H1 (cell line): ENCODE data around the gene WDR45B. TPM values are rescaled to one million over a fixed set of nuclear protein-coding genes. Genes with fewer than 3 reads are reported as not detected.

Experiments
- CTCF ChIA-PET: fragments of 300-600 bp; sonication (Branson Sonifier 250); formaldehyde crosslinking; loops from one replicate; lab custom pipeline; 2021; ENCODE audit not compliant: partially characterized antibody; lab: Charles Lee
- POLR2A ChIA-PET: fragments of 300-600 bp; sonication (Branson Sonifier 250); formaldehyde crosslinking; loops from one replicate; lab custom pipeline; 2021; ENCODE audit warnings: inconsistent platforms; ENCODE audit not compliant: partially characterized antibody; lab: Charles Lee
- DNase-seq, 2 experiments: peaks; one replicate each; pipeline versions ENCODE4 v3.0.0 to v3.0.0-alpha.2; 2010 to 2022; ENCODE audit warnings: low spot score in 2 of 2, low read depth in 1 of 2, mixed read lengths in 1 of 2
- FAIRE-seq: peaks from 2 replicates; lab custom pipeline; 2011; peaks lifted over from hg19 to GRCh38; lab: Jason Lieb, UNC
- H2AFZ ChIP-seq: 2 replicates; pipeline ENCODE4 v1.8.1; 2012; ENCODE audit warnings: low read length, inconsistent platforms
- H2AK5ac ChIP-seq: 2 replicates; pipeline ENCODE4 v1.6.1; 2013; ENCODE audit warnings: low read depth, low read length
- H2BK120ac ChIP-seq: replicated peaks from 2 replicates; pipeline ENCODE3; 2013; ENCODE audit warnings: low read depth, low read length, inconsistent platforms
- H2BK12ac ChIP-seq: 2 replicates; pipeline ENCODE4 v1.6.1; 2013; ENCODE audit warnings: low read depth, low read length
- H2BK15ac ChIP-seq: 2 replicates; pipeline ENCODE4 v1.6.1; 2013; ENCODE audit warnings: low read length
- H2BK20ac ChIP-seq: 2 replicates; pipeline ENCODE4 v1.6.1; 2013; ENCODE audit warnings: low read length
- H2BK5ac ChIP-seq: 2 replicates; pipeline ENCODE4 v1.6.1; 2013; ENCODE audit warnings: low read depth, low read length
- H3K14ac ChIP-seq: 2 replicates; pipeline ENCODE4 v1.6.1; 2013; ENCODE audit warnings: inconsistent platforms; ENCODE audit not compliant: insufficient read length
- H3K18ac ChIP-seq: 2 replicates; pipeline ENCODE4 v1.6.1; 2013; ENCODE audit warnings: low read length; ENCODE audit errors: extremely low read depth
- H3K23ac ChIP-seq: 2 replicates; pipeline ENCODE4 v1.6.1; 2013; ENCODE audit warnings: inconsistent platforms; ENCODE audit not compliant: insufficient read length
- H3K23me2 ChIP-seq: 2 replicates; pipeline ENCODE4 v1.6.1; 2013; ENCODE audit warnings: low read depth, low read length
- H3K27ac ChIP-seq: 2 replicates; pipeline ENCODE4 v1.6.1; 2011; ENCODE audit warnings: low read depth, low read length, inconsistent platforms
- H3K27me3 ChIP-seq, 4 experiments: replicated peaks in 1 of 4; 1 replicate in 1 of 4; 2 replicates in 3 of 4; pipeline versions ENCODE4 v1.6.1 to v1.8.1; 2011 to 2013; ENCODE audit warnings: low read length in 3 of 4, mild to moderate bottlenecking in 3 of 4, inconsistent platforms in 2 of 4, mixed read lengths in 2 of 4, moderate library complexity in 1 of 4; ENCODE audit not compliant: control insufficient read depth in 3 of 4, insufficient read depth in 3 of 4; ENCODE audit errors: extremely low read depth in 1 of 4
- H3K36me3 ChIP-seq, 4 experiments: 2 replicates each; pipeline versions ENCODE4 v1.6.1 to v1.8.1; 2011 to 2013; ENCODE audit warnings: mild to moderate bottlenecking in 4 of 4, low read length in 3 of 4, moderate library complexity in 2 of 4, control low read depth in 1 of 4, inconsistent platforms in 1 of 4; ENCODE audit not compliant: insufficient read depth in 4 of 4, control insufficient read depth in 2 of 4
- H3K4ac ChIP-seq: replicated peaks from 2 replicates; pipeline ENCODE3; 2013; ENCODE audit warnings: low read length, low read depth, mixed read lengths, inconsistent platforms; ENCODE audit not compliant: insufficient read length
- H3K4me1 ChIP-seq, 4 experiments: replicated peaks in 1 of 4; 1 replicate in 1 of 4; 2 replicates in 3 of 4; pipeline versions ENCODE4 v1.6.1 to v1.8.1; 2011 to 2013; ENCODE audit warnings: low read length in 3 of 4, inconsistent platforms in 2 of 4, mixed read lengths in 1 of 4; ENCODE audit not compliant: insufficient read depth in 4 of 4, control insufficient read depth in 3 of 4
- H3K4me2 ChIP-seq, 2 experiments: 2 replicates each; pipeline versions ENCODE4 v1.6.1 to v1.8.1; 2011 to 2013; ENCODE audit warnings: low read depth in 2 of 2, low read length in 2 of 2, control low read depth in 1 of 2, inconsistent platforms in 1 of 2, mild to moderate bottlenecking in 1 of 2; ENCODE audit not compliant: insufficient read depth in 1 of 2
- H3K4me3 ChIP-seq, 4 experiments: fragments of 200-600, 300-600 bp in 1 of 4; sonication (generic), shearing (Covaris generic), sonication (Bioruptor Twin) in 1 of 4; 2 replicates each; pipeline versions ENCODE4 v1.5.1 to v1.8.1; 2011 to 2016; ENCODE audit warnings: low read length in 4 of 4, low read depth in 3 of 4, control low read depth in 2 of 4, inconsistent platforms in 2 of 4, mild to moderate bottlenecking in 2 of 4, mixed read lengths in 1 of 4, moderate library complexity in 1 of 4; ENCODE audit not compliant: insufficient read depth in 2 of 4; ENCODE audit errors: extremely low read depth in 1 of 4
- H3K56ac ChIP-seq: replicated peaks from 2 replicates; pipeline ENCODE3; 2013; ENCODE audit warnings: low read depth, mild to moderate bottlenecking, mixed read lengths, low read length, inconsistent platforms; ENCODE audit not compliant: insufficient read length
- H3K79me1 ChIP-seq: 2 replicates; pipeline ENCODE4 v1.6.1; 2013; ENCODE audit warnings: low read depth, low read length, control low read depth
- H3K79me2 ChIP-seq, 2 experiments: 2 replicates each; pipeline versions ENCODE4 v1.6.1 to v1.8.1; 2012 to 2013; ENCODE audit warnings: low read length in 2 of 2, mild to moderate bottlenecking in 2 of 2, inconsistent platforms in 1 of 2; ENCODE audit not compliant: insufficient read depth in 2 of 2, control insufficient read depth in 1 of 2
- H3K9ac ChIP-seq, 4 experiments: replicated peaks in 1 of 4; 1 replicate in 1 of 4; 2 replicates in 3 of 4; pipeline versions ENCODE4 v1.6.1 to v1.8.1; 2011 to 2013; ENCODE audit warnings: low read depth in 3 of 4, low read length in 3 of 4, control low read depth in 2 of 4, mild to moderate bottlenecking in 2 of 4, moderate library complexity in 2 of 4, inconsistent platforms in 1 of 4; ENCODE audit errors: extremely low read depth in 1 of 4
- H3K9me3 ChIP-seq, 2 experiments: 2 replicates each; pipeline versions ENCODE4 v1.6.1 to v1.8.1; 2012 to 2013; ENCODE audit warnings: mild to moderate bottlenecking in 2 of 2, moderate library complexity in 2 of 2, control low read depth in 1 of 2, inconsistent platforms in 1 of 2, low read depth in 1 of 2, low read length in 1 of 2, mixed read lengths in 1 of 2; ENCODE audit not compliant: insufficient read depth in 2 of 2
- H4K20me1 ChIP-seq, 2 experiments: replicated peaks in 1 of 2; 2 replicates each; pipeline versions ENCODE3 to v1.8.1; 2011 to 2013; ENCODE audit warnings: inconsistent platforms in 2 of 2, low read length in 2 of 2, mild to moderate bottlenecking in 1 of 2; ENCODE audit not compliant: insufficient read depth in 2 of 2, control insufficient read depth in 1 of 2
- H4K5ac ChIP-seq: 2 replicates; pipeline ENCODE4 v1.6.1; 2013; ENCODE audit warnings: low read length, low read depth, mixed read lengths, inconsistent platforms; ENCODE audit not compliant: insufficient read length
- H4K8ac ChIP-seq: 2 replicates; pipeline ENCODE4 v1.8.0; 2013; ENCODE audit warnings: mild to moderate bottlenecking, moderate library complexity, low read length, inconsistent platforms; ENCODE audit not compliant: insufficient read depth; ENCODE audit errors: extremely low read depth
- H4K91ac ChIP-seq: replicated peaks from 2 replicates; pipeline ENCODE3; 2013; ENCODE audit warnings: low read length, mixed read lengths, inconsistent platforms; ENCODE audit not compliant: insufficient read length
- BRCA1 ChIP-seq: IDR thresholded peaks from 2 replicates; pipeline ENCODE4 v1.6.1; 2012; ENCODE audit warnings: low read depth, low read length, improper control_type of control experiment
- CHD1 ChIP-seq: IDR thresholded peaks from 2 replicates; pipeline ENCODE4 v1.6.1; 2012; ENCODE audit warnings: low read depth, low read length, improper control_type of control experiment
- CTBP2 ChIP-seq: IDR thresholded peaks from 2 replicates; pipeline ENCODE4 v1.7.0; 2011; ENCODE audit warnings: borderline replicate concordance, mild to moderate bottlenecking, moderate library complexity, mixed read lengths, low read length; ENCODE audit not compliant: insufficient read depth, insufficient read length
- GTF2F1 ChIP-seq: IDR thresholded peaks from 2 replicates; pipeline ENCODE4 v1.6.1; 2012; ENCODE audit warnings: low read depth, low read length, improper control_type of control experiment, borderline replicate concordance
- POU5F1 ChIP-seq: IDR thresholded peaks from 2 replicates; pipeline ENCODE4 v1.6.1; 2011; ENCODE audit warnings: low read depth, mild to moderate bottlenecking, low read length, moderate library complexity
- RAD21 ChIP-seq, 2 experiments: IDR thresholded peaks in 1 of 2; conservative IDR thresholded peaks in 1 of 2; 2 replicates each; pipeline ENCODE4 v1.6.1; 2011; ENCODE audit warnings: low read depth in 2 of 2, low read length in 2 of 2, improper control_type of control experiment in 1 of 2, inconsistent platforms in 1 of 2, mild to moderate bottlenecking in 1 of 2, moderate library complexity in 1 of 2
- RXRA ChIP-seq: IDR thresholded peaks from 2 replicates; pipeline ENCODE4 v1.6.1; 2011; ENCODE audit warnings: low read depth, mild to moderate bottlenecking, low read length, moderate library complexity; ENCODE audit not compliant: insufficient read depth
- SP2 ChIP-seq: IDR thresholded peaks from 2 replicates; pipeline ENCODE4 v1.6.1; 2012; ENCODE audit warnings: mild to moderate bottlenecking, low read length, inconsistent platforms
- SRF ChIP-seq: IDR thresholded peaks from 2 replicates; pipeline ENCODE4 v1.6.1; 2011; ENCODE audit warnings: mild to moderate bottlenecking, low read depth, low read length, moderate library complexity
- WGBS, 2 experiments: shearing (Covaris generic) in 1 of 2; methylation state at CpG; one replicate each; pipeline versions ENCODE4 v1.1.6 to v1.1.7; 2013 to 2015; ENCODE audit warnings: low lambda C conversion rate in 2 of 2, mixed read lengths in 2 of 2, inconsistent platforms in 1 of 2, low coverage in 1 of 2, missing lambda C conversion rate in 1 of 2; ENCODE audit not compliant: insufficient replicate concordance in 2 of 2, insufficient coverage in 1 of 2, insufficient read length in 1 of 2; ENCODE audit errors: extremely low coverage in 1 of 2, missing lambda C conversion rate in 1 of 2; 5-methylcytosine and 5-hydroxymethylcytosine counted together
- polyA plus RNA-seq, 7 experiments: library from polyadenylated mRNA; depleted of rRNA in 3 of 7; stranded (reverse) in 5 of 7; unstranded in 2 of 7; fragments of >200 nt in 5 of 7; fragments of 200-250 nt in 2 of 7; gene quantifications; 1 replicate in 5 of 7; 2 replicates in 1 of 7; 4 replicates in 1 of 7; pipeline versions ENCODE4 v1.2.1 to v1.2.3, GENCODE V29; 2011 to 2013; ENCODE audit warnings: missing spikeins in 2 of 7, mixed read lengths in 2 of 7
- total RNA-seq: library from RNA; stranded (reverse); fragmentation: NEBNext Ultra II Directional; extraction: Animal tissue kit (Norgen Biotek cat#: 25700); gene quantifications from 2 replicates; pipeline ENCODE4 v1.2.1, GENCODE V29; 2021
- TF ChIP-seq, protein P1 (sequence below): IDR thresholded peaks from 2 replicates; pipeline ENCODE4 v1.6.1; 2012; ENCODE audit warnings: low read length, inconsistent platforms
- TF ChIP-seq, protein P2 (sequence below): IDR thresholded peaks from 2 replicates; pipeline ENCODE4 v1.6.1; 2012; ENCODE audit warnings: inconsistent platforms

Gene WDR45B
- total and polyA plus RNA-seq, 2 of the 8 experiments (the other 6 are each of a cell fraction or from before 2014, with no cell fraction given) = 82.0 to 100 TPM

DNA sequence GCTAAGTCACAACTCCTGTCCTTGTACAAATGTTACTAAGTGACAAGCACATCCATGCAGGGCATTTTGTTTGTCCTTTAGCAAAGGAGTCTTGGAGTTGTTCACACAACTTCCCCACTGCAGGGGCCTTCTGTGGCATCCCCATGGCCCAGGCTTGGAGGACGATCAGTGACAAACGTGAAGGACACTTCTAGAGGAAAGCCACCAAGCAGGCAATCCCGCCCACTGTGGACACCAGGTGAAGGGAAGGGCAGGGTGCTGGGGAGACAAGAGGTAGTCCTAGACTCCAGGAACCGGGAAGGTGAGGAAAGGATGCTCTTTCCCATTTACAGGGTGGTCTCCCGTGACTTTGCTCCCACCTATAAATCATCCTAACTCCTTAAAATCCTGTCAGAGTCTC lies 4.1 kb downstream of the WDR45B start:
- no peak overlapping the region for H2AFZ ChIP-seq
- no peak overlapping the region for H2BK12ac ChIP-seq
- peaks cover 6% of the 10 kb centered on the region; the same call in 1 of the 2 replicates for H3K23me2 ChIP-seq
- H3K27ac ChIP-seq = no peak overlapping the region
- no peak overlapping the region for H2AK5ac ChIP-seq
- H4K5ac ChIP-seq = no peak overlapping the region
- no peak overlapping the region for H4K8ac ChIP-seq
- H3K4me2 ChIP-seq = no peak overlapping the region
- no peaks in the 10 kb centered on the region for H3K27me3 ChIP-seq
- H3K4me1 ChIP-seq = peaks cover 0 to 9% (median 3%) of the 10 kb centered on the region in 4 experiments; a peak in 5 of 7 replicates
- DNase-seq = no peak
- H3K23ac ChIP-seq = no peak overlapping the region
- CTCF ChIA-PET = no interaction called here
- no peak overlapping the region for H3K4ac ChIP-seq
- H3K79me1 ChIP-seq = peaks cover 5% of the 10 kb centered on the region
- no peak overlapping the region for H4K91ac ChIP-seq
- no peak overlapping the region for H3K4me3 ChIP-seq
- H2BK120ac ChIP-seq = no peak overlapping the region
- H3K18ac ChIP-seq = no peak overlapping the region
- no peak overlapping the region for H3K9ac ChIP-seq
- POLR2A ChIA-PET = no interaction called here
- no peak overlapping the region for H3K14ac ChIP-seq
- no peak overlapping the region for H2BK15ac ChIP-seq
- H3K36me3 ChIP-seq = peaks cover 15 to 35% (median 21%) of the 10 kb centered on the region in 4 experiments; a peak in 7 of 8 replicates
- no peak for FAIRE-seq
- no peak overlapping the region for H2BK5ac ChIP-seq
- H2BK20ac ChIP-seq = no peak overlapping the region
- WGBS, 2 experiments = 87% methylated on average over 5 of the region's 5 CpGs; no CpG with 5 or more reads in 1 of the 2 experiments
- H3K56ac ChIP-seq = no peak overlapping the region
- peaks cover 34 to 78% of the 10 kb centered on the region in 2 experiments for H3K79me2 ChIP-seq
- H4K20me1 ChIP-seq = peaks cover 22% of the 10 kb centered on the region in 2 experiments
- H3K9me3 ChIP-seq = no peaks in the 10 kb centered on the region
- TF ChIP-seq, protein P1, sequence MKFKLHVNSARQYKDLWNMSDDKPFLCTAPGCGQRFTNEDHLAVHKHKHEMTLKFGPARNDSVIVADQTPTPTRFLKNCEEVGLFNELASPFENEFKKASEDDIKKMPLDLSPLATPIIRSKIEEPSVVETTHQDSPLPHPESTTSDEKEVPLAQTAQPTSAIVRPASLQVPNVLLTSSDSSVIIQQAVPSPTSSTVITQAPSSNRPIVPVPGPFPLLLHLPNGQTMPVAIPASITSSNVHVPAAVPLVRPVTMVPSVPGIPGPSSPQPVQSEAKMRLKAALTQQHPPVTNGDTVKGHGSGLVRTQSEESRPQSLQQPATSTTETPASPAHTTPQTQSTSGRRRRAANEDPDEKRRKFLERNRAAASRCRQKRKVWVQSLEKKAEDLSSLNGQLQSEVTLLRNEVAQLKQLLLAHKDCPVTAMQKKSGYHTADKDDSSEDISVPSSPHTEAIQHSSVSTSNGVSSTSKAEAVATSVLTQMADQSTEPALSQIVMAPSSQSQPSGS = no peak
- no peak for TF ChIP-seq CHD1
- TF ChIP-seq, protein P2, sequence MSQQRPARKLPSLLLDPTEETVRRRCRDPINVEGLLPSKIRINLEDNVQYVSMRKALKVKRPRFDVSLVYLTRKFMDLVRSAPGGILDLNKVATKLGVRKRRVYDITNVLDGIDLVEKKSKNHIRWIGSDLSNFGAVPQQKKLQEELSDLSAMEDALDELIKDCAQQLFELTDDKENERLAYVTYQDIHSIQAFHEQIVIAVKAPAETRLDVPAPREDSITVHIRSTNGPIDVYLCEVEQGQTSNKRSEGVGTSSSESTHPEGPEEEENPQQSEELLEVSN = no peak
- no peak for TF ChIP-seq SP2
- no peak for TF ChIP-seq RXRA
- TF ChIP-seq POU5F1 = no peak
- TF ChIP-seq CTBP2 = no peak
- TF ChIP-seq BRCA1 = no peak
- TF ChIP-seq GTF2F1 = no peak
- TF ChIP-seq SRF = no peak
- no peak for TF ChIP-seq RAD21 (IDR thresholded peaks at IDR 0.05 in 1 of 2, conservative IDR thresholded peaks at IDR 0.05 in 1 of 2; ENCODE audit: low read depth in 2 of 2, low read length in 2 of 2)
